ENCODE data around the gene RNF11.

- TF ChIP-seq NR3C1 (IDR thresholded peaks at IDR 0.05) (no peak), POLR2A (IDR thresholded peaks at IDR 0.05; ENCODE audit: low read length) (no peak)
Observed at GRCh38 chr1:51268634-51269033, 32.6 kb downstream of the RNF11 start.
